Large intestine (tissue), 3 donors: Measurements from ENCODE around the gene TMEM213. TPM values are rescaled to one million over a fixed set of nuclear protein-coding genes. Genes with fewer than 3 reads are reported as not detected.
A peak's percentile ranks its signal among the peaks of the same experiment; 100 is the strongest.
"Not testable (repeated sequence)": the region's sequence is repeated elsewhere in the genome, so short reads cannot be mapped to it uniquely, and the experiment has no call there.

Experiments
- DNase-seq, 2 donors: peaks; one replicate each; pipeline versions ENCODE4 v3.0.0 to v3.0.0-alpha.2; 2013
- H3K27ac ChIP-seq: one replicate; pipeline ENCODE4 v1.5.1; 2013; ENCODE audit warnings: low read length
- H3K27me3 ChIP-seq: 2 replicates; pipeline ENCODE4 v1.6.1; 2013; ENCODE audit warnings: low read length; ENCODE audit not compliant: control insufficient read depth, insufficient read depth
- H3K36me3 ChIP-seq: 2 replicates; pipeline ENCODE4 v1.6.1; 2013; ENCODE audit warnings: low read length; ENCODE audit not compliant: control insufficient read depth, insufficient read depth
- H3K4me1 ChIP-seq: one replicate; pipeline ENCODE4 v1.6.1; 2013; ENCODE audit warnings: low read length; ENCODE audit not compliant: control insufficient read depth, insufficient read depth
- H3K4me3 ChIP-seq: one replicate; pipeline ENCODE4 v1.5.1; 2013; ENCODE audit warnings: low read length
- H3K9me3 ChIP-seq: one replicate; pipeline ENCODE4 v1.6.1; 2013; ENCODE audit warnings: mild to moderate bottlenecking, low read depth, low read length, moderate library complexity; ENCODE audit not compliant: control insufficient read depth
- WGBS: methylation state at CpG from one replicate; pipeline ENCODE4 v1.1.5; 2013; ENCODE audit warnings: low lambda C conversion rate; ENCODE audit not compliant: insufficient coverage; 5-methylcytosine and 5-hydroxymethylcytosine counted together
- polyA plus RNA-seq: library from polyadenylated mRNA; unstranded; fragments of 120-200 nt; gene quantifications from one replicate; pipeline ENCODE4 v1.2.1, GENCODE V29; 2013

Gene TMEM213
- polyA plus RNA-seq, 1 donor = 0.01 TPM

DNA sequence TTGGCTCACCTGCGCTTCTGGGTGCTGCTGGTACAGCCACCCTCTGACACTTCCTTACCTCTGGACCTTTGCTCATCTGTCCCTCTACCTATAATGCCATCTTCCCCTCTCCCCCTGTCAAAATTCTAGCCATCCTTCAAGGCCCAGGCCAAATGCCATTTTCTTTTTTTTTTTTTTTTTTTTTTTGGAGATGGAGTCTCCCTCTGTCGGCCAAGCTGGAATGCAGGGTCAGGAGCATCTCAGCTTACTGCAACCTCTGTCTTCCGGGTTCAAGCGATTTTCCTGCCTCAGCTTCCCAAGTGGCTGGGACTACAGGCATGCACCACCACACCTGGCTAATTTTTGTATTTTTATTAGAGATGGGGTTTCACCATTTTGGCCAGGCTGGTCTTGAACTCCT lies 748 bp upstream of the TMEM213 start:
- DNase-seq, H3K27me3 ChIP-seq, H3K27ac ChIP-seq, H3K9me3 ChIP-seq, H3K4me1 ChIP-seq, H3K4me3 ChIP-seq, H3K36me3 ChIP-seq: not testable (repeated sequence)
- WGBS = 80% methylated on average over 1 of the region's 4 CpGs

DNA sequence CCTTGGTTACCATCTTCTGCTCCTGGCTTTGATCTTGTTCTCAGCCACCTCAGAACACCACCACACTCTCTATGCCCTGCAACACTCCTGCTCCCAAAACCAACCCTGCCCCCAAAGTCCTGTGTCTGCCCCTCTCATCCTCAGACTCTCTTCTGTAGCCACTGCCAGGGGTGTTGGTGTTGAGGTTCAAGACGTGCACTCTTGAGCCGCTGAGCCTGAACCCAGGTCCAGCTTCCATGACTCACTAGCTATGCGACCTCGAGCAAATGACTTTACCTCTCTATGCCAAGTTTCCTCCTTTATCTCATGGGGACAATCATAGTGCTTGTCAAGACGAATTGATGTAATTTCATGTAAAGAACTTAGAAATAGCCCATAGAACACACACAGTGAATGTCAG lies 1.0 kb downstream of the TMEM213 start:
- no peak for DNase-seq
- 58% methylated on average over 2 of the region's 5 CpGs for WGBS
- H3K36me3 ChIP-seq = no peaks in the 10 kb centered on the region
- no peaks in the 10 kb centered on the region for H3K9me3 ChIP-seq
- peaks cover 2% of the 10 kb centered on the region for H3K4me1 ChIP-seq
- H3K4me3 ChIP-seq = no peak overlapping the region
- H3K27me3 ChIP-seq = no peaks in the 10 kb centered on the region
- no peak overlapping the region for H3K27ac ChIP-seq

GRCh38 chr7:138799336-138800000 lies 1.7 kb downstream of the TMEM213 start:
- peak in 1 of 2 donors; percentile 35 for DNase-seq
- no peak overlapping the region for H3K4me3 ChIP-seq
- peaks cover 2% of the 10 kb centered on the region for H3K4me1 ChIP-seq
- H3K27me3 ChIP-seq = peaks cover 2% of the 10 kb centered on the region
- no peaks in the 10 kb centered on the region for H3K9me3 ChIP-seq
- WGBS = 100% methylated on average over 1 of the region's 7 CpGs
- no peak overlapping the region for H3K27ac ChIP-seq
- no peaks in the 10 kb centered on the region for H3K36me3 ChIP-seq

GRCh38 chr7:138801256-138801655 lies 3.5 kb downstream of the TMEM213 start:
- no peak overlapping the region for H3K27ac ChIP-seq
- no peak for DNase-seq
- no CpG with 5 or more reads among the region's 3 CpGs for WGBS

DNA sequence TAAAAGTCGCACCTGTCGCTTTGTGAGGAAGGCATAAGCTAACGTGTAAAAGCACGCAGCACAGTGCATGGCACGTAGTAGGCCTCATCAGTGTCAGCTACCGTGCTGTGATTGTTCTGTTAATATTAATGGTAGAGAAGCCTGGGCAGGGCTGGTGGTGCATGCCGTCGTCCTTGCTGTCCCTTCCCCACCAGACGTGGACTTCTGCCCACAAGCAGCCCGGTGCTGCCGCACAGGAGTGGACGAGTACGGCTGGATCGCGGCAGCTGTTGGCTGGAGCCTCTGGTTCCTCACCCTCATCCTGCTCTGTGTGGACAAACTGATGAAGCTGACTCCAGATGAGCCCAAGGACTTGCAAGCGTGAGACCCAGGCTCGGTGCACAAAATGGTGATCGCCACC lies 4.9 kb downstream of the TMEM213 start:
- Histone ChIP-seq H3K27me3 (peaks cover 2% of the 10 kb centered on the region), H3K9me3 (no peaks in the 10 kb centered on the region), H3K4me3 (no peak overlapping the region), H3K36me3 (no peaks in the 10 kb centered on the region), H3K27ac (no peak overlapping the region), H3K4me1 (peaks cover 2% of the 10 kb centered on the region)
- DNase-seq = no peak
- no CpG with 5 or more reads among the region's 18 CpGs for WGBS

More at GRCh38 chr7:138801256-138801655, 3.5 kb downstream of the TMEM213 start:
- H3K4me3 ChIP-seq = no peak overlapping the region
- H3K36me3 ChIP-seq = no peaks in the 10 kb centered on the region
- H3K4me1 ChIP-seq = peaks cover 2% of the 10 kb centered on the region
- H3K27me3 ChIP-seq = peaks cover 2% of the 10 kb centered on the region
- H3K9me3 ChIP-seq = no peaks in the 10 kb centered on the region

- WGBS = no CpG with 5 or more reads among the region's 1 CpG
- peaks cover 2% of the 10 kb centered on the region for H3K27me3 ChIP-seq
- no peaks in the 10 kb centered on the region for H3K36me3 ChIP-seq
- DNase-seq = no peak
- no peak overlapping the region for H3K27ac ChIP-seq
- H3K9me3 ChIP-seq = no peaks in the 10 kb centered on the region
- peaks cover 2% of the 10 kb centered on the region for H3K4me1 ChIP-seq
- no peak overlapping the region for H3K4me3 ChIP-seq
Measured at GRCh38 chr7:138804618-138805017, 6.8 kb downstream of the TMEM213 start.

- Histone ChIP-seq H3K27ac (no peak overlapping the region), H3K4me1 (no peaks in the 10 kb centered on the region), H3K27me3 (no peaks in the 10 kb centered on the region), H3K9me3 (no peaks in the 10 kb centered on the region), H3K4me3 (no peak overlapping the region), H3K36me3 (no peaks in the 10 kb centered on the region)
- 88% methylated on average over 1 of the region's 4 CpGs for WGBS
- DNase-seq = no peak
Measured at GRCh38 chr7:138809346-138809745, 11.6 kb downstream of the TMEM213 start.

- no CpG with 5 or more reads among the region's 2 CpGs for WGBS
- not testable (repeated sequence) for H3K36me3 ChIP-seq, H3K4me3 ChIP-seq, H3K4me1 ChIP-seq, DNase-seq, H3K27me3 ChIP-seq, H3K9me3 ChIP-seq, H3K27ac ChIP-seq
Measured at GRCh38 chr7:138811327-138811726, 13.5 kb downstream of the TMEM213 start.

DNA sequence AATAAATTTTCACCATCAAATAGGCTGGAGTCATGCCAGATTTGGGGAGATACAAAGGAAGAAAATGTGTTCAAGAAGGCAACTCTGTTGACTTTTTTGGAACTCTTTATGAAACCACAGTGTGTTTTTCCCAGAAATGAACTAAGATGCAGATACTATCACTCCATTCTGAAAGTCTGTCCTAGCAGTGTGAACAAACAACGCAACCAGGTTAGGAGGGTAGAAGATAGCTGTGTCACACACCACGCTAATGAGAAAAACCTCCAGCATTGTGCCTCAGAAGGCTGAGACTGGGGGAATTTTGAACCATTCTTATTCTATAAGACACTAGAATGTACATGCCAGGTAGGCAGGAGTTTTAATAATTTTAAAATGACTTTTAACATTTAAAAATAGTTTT lies 16.2 kb downstream of the TMEM213 start:
- H3K9me3 ChIP-seq = no peaks in the 10 kb centered on the region
- no peaks in the 10 kb centered on the region for H3K27me3 ChIP-seq
- no peaks in the 10 kb centered on the region for H3K4me1 ChIP-seq
- H3K36me3 ChIP-seq = no peaks in the 10 kb centered on the region
- H3K4me3 ChIP-seq = no peak overlapping the region
- DNase-seq = no peak
- H3K27ac ChIP-seq = no peak overlapping the region
- WGBS = 60% methylated on average over 1 of the region's 2 CpGs

GRCh38 chr7:138814816-138815332 lies 17.1 kb downstream of the TMEM213 start:
- no peaks in the 10 kb centered on the region for H3K27me3 ChIP-seq
- no peak for DNase-seq
- no peak overlapping the region for H3K27ac ChIP-seq
- H3K9me3 ChIP-seq = no peaks in the 10 kb centered on the region
- H3K36me3 ChIP-seq = no peaks in the 10 kb centered on the region
- no peak overlapping the region for H3K4me3 ChIP-seq
- WGBS = 94% methylated on average over 1 of the region's 1 CpG
- no peaks in the 10 kb centered on the region for H3K4me1 ChIP-seq

GRCh38 chr7:138816650-138817049 lies 18.9 kb downstream of the TMEM213 start:
- H3K4me3 ChIP-seq = no peak overlapping the region
- no peak for DNase-seq
- no peaks in the 10 kb centered on the region for H3K27me3 ChIP-seq
- no CpG with 5 or more reads among the region's 1 CpG for WGBS
- H3K36me3 ChIP-seq = no peaks in the 10 kb centered on the region
- no peaks in the 10 kb centered on the region for H3K9me3 ChIP-seq
- H3K27ac ChIP-seq = no peak overlapping the region
- no peaks in the 10 kb centered on the region for H3K4me1 ChIP-seq
